ENCODE data around the gene ZNF618.
"Not testable (repeated sequence)": the region's sequence is repeated elsewhere in the genome, so short reads cannot be mapped to it uniquely, and the experiment has no call there.

The ZNF618 gene

DNA sequence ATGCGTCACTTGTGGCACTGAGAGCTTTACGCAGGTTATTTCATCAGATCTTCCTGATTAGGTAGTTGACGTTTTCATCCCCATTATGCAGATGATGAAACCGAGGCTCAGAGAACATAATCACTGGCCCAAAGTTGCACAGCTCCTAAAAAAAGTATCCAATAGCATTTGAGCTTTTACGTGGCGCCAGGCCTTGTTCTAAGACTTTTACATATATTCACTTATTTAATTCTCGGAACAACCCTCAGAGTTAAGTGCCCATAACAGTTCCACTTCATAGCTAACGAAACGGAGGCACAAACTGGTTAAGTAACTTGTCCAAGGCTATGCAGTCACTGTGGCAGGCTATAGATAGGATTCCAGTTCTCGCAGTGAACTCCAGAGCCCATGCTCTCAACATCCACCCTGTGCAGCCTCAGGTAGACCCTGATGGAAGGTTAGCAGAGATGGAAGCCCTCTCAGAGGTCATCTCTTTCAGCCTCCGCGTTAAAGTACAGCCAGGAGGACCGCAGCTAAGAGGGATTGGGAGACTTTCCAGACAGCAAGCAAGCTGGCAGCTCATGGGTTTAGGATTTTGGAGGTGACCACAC lies 162.7 kb downstream of the ZNF618 start:
- DNase-seq (ENCODE audit: low read depth), result no peak

DNA sequence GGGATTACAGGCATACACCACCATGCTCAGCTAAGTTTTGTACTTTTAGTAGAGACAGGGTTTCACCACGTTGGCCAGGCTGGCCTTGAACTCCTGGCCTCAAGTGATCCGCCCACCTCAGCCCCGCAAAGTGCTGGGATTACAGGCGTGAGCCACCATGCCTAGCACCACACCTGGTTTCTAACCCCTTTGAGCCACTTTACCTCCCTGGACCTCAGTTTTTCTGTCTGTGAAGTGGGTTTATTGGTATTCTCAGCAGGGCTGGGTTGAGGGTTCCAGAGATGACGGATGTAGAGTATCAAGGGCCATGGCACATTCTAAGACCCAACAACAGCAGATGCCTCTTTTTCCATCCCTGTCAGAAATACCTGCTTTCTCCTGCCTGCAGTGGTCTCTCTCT lies 163.4 kb downstream of the ZNF618 start:
- DNase-seq (ENCODE audit: low read depth), result no peak

DNA sequence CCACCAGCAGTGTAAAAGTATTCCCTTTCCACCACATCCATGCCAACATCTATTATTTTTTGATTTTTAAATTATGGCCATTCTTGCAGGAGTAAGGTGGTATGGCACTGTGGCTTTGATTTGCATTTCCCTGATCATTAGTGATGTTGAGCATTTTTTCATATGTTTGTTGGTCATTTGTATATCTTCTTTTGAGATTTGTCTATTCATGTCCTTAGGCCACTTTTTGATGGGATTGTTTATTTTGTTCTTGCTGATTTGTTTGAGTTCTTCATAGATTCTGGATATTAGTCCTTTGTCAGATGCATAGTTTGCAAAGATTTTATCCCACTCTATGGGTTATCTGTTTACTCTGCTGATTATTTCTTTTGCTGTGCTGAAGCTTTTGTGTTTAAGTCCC lies 167.6 kb downstream of the ZNF618 start:
- not testable (repeated sequence) for DNase-seq (ENCODE audit: low read depth)

DNA sequence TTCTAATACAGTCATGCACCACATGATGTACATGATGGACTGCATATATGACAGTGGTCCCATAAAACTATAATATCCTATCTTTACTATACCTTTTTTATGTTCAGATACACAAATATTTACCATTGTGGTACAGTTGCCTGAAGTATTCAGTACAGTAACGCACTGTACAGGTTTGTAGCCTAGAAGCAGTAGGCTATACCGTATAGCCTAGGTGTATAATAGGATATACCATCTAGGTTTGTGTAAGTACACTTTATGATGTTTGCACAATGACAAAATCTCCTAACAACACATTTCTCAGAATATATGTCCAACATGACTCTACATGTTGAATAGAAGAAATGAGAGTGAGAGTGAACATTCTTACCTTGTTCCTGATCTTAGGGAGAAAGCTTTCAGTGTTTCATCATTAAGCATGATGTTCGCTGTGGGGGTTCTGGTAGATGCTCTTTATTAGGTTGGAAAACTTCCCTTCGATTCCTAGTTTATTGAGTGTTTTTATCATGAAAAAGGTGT lies 170.2 kb downstream of the ZNF618 start:
- no peak for DNase-seq (ENCODE audit: low read depth)

DNA sequence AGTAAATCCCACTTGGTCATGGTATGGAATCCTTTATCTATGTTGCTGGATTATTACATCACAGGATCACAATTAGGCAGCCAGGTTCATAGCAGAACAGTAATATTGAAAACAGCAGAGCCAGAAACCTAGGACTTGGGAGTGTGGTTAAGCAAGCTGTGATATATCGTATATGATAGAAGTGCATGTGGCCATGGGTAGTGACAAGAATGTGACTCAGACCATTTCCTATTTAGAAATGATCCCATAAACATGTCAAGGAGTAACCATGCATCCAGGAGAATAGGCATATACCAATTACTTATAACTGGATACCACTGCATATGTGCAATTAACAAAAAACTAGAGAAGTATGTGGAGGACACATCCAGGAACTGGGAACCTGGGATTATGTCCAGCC lies 170.8 kb downstream of the ZNF618 start:
- DNase-seq (ENCODE audit: low read depth), result no peak

DNA sequence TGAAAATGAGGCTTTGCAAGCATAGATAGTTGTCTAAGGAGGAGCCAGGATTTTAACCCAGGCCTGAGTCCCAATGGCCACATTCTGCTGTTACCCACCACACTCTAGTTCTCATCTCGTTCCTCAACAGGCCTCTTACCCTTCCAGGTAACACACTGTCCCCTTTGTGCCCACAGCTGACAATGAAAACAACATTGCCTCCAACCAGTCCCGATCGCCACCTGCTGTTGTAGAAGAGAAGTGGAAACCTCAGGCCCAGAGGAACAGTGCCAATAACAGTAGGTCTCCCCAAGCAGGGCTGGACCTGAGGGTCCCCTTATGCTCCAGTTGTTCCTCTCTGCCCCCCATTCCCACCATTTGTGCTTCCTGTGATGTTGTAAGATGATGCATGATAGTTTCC lies 171.6 kb downstream of the ZNF618 start:
- no peak for DNase-seq (ENCODE audit: low read depth)

DNA sequence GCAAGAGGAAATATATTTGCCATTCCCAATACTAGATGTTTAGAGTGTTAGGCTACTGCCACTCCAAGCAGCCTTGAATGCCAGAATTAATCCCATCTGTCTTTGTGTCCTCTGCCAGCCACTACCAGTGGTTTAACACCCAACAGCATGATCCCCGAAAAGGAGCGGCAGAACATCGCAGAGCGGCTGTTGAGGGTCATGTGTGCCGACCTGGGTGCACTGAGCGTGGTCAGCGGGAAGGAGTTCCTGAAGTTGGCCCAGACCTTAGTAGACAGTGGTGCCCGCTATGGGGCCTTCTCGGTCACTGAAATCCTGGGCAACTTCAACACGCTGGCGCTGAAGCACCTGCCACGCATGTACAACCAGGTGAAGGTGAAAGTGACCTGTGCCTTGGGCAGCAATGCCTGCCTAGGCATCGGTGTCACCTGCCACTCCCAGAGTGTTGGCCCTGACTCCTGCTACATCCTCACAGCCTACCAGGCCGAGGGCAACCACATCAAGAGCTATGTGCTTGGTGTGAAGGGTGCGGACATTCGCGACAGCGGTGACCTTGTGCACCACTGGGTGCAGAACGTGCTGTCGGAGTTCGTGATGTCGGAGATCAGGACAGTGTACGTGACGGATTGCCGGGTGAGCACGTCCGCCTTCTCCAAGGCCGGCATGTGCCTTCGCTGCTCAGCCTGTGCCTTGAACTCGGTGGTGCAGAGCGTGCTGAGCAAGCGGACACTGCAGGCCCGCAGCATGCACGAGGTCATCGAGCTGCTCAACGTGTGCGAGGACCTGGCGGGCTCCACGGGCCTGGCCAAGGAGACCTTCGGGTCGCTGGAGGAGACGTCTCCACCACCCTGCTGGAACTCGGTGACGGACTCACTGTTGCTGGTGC lies 172.7 kb downstream of the ZNF618 start:
- DNase-seq (ENCODE audit: low read depth), result no peak

DNA sequence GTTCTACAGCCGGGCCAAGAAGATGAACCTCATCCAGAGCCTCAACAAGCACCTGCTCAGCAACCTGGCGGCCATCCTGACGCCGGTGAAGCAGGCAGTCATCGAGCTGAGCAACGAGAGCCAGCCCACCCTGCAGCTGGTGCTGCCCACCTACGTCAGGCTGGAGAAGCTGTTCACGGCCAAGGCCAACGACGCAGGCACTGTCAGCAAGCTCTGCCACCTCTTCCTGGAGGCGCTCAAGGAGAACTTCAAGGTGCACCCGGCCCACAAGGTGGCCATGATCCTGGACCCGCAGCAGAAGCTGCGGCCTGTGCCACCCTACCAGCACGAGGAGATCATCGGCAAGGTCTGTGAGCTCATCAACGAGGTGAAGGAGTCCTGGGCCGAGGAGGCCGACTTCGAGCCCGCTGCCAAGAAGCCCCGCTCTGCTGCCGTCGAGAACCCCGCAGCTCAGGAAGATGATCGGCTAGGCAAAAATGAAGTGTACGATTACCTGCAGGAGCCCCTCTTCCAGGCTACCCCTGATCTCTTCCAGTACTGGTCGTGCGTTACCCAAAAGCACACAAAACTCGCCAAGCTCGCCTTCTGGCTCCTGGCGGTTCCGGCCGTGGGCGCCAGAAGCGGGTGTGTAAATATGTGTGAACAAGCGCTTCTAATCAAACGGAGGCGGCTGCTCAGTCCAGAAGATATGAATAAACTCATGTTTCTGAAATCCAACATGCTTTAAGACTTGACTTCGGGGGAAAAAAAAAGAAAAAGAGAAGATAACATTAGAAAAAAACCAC lies 173.5 kb downstream of the ZNF618 start:
- no peak for DNase-seq (ENCODE audit: low read depth)

DNA sequence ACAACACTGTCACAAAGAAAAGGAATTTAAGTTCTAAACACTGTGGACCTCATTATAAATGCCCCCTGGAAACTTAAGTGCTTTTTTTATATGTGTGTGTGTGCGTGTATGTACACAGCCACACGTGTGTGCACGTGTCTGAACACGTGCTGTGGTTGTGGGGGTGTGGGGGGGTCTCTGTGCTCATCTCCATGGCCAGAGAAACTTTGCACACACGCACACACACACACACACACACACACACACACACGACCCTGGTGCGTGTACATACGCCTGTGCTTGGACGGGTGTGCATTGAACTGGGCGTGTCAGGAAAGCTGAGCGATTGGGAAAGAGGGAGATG lies 174.1 kb downstream of the ZNF618 start:
- DNase-seq (ENCODE audit: low read depth), result no peak

DNA sequence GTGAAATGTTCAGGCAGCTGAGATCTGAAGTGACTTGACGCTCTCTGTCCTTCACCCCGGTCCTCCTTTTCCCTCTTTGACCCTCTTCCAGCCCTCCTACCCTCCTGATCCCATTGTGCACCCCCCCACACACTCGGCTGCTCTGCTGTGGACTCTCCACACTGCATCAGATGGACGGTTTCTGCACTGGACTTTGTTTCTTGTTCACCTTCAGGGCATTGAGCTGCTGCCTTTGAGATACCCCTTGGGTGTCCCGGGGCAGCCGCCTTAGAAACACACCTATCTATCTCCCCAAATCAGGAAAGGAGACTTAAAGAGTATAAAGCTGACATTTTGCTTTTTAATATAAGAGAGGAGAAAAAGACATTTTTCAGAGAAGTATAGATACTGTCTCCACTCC lies 174.5 kb downstream of the ZNF618 start:
- no peak for DNase-seq (ENCODE audit: low read depth)

DNA sequence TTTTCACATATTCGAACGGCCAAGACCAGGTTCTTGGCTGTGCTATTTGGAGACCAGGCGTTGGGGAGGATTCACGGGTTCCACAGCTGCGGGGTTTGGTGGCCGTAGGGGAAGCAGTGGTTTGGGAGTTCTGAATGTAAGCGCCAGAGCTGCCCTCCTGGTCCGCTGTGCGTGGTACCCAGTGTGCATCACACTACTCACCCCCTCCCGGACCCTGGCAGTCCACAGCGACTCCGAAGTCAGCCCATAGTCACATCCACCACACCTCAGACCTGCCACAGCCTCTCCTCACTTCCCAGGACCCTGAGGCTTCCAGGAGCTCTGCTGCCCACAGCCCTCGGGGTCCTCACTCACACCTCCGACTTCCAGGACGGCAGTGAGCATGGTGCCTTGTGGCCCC lies 175.2 kb downstream of the ZNF618 start:
- no peak for DNase-seq (ENCODE audit: low read depth)

DNA sequence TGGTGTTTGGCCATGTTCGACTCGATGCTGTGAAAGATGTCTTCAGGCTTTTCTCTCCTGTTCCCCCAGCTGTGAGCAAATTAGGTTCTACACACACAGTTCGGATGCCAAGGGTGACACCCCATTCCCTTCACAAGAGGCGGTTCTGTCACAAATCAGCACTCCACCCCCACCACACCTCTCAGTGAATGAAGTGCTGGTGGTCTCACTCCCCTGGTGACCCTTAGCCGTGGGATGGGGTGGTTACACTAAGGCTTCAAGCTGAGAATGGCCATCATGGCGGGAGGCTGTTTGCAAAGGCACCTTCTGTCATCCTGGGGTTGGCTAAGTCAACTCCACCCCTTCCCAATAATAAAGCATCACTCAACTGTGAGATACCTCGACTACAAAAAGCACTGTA lies 175.6 kb downstream of the ZNF618 start:
- no peak for DNase-seq (ENCODE audit: low read depth)

DNA sequence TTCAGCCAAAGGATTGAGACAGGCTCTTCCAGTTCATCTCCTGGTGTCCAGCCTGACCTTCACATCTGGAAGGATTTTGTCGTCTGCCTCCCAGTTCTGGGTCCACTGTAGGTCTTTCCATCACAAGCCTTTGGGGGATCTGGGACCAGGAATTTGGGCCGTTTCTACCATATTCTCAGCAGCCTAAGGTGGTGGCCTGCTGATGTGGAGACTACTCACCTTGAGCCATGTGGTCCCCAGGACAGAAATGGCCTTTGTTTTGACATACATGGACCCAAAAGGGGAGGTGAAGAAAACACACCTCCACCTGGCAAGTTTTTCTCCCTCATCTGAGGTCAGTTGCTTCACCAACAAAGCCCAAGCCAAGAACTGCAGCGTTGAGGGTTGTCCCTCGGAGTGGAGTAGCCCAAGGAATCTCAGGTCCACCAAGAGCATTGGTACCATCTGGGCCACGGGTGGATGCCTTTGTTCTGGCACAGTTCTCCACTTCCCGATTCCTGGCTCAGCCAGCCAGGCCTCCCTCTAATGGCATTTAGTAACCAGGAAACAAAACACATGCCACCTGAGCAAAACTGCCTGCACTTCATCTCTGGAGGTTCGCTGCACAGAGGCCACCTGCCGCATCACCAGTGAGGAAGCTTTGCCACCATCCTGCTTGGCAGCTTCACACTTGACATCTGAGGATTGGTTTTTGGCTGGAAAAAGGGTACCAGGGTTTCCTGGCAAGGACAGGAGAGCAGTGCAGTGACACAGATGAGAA lies 177.3 kb downstream of the ZNF618 start:
- DNase-seq (ENCODE audit: low read depth), result no peak

DNA sequence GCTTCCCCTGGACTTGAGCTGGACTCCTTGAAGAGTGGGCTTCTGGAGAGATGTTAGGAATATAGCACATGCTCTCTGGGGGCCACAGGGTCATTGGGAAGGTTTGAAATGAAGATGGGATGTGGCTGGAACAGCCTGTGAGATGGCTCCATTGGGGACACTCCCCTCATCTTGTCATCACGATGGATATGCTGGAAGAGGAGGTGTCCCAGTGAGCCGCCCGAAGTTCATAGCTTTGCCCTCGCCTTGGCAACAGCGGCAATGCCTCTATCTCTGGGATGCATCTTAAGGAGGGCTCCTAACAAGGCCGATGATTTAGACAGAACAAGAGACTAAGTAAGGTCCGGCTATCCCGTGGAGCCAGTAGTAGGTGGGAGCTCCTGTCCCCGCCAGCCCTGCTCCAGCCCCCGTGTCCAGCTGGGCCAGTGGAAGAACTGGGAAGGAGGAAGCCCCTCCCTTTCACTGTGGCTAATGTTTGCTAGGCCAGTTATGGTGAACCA lies 178.1 kb downstream of the ZNF618 start:
- no peak for DNase-seq (ENCODE audit: low read depth)

DNA sequence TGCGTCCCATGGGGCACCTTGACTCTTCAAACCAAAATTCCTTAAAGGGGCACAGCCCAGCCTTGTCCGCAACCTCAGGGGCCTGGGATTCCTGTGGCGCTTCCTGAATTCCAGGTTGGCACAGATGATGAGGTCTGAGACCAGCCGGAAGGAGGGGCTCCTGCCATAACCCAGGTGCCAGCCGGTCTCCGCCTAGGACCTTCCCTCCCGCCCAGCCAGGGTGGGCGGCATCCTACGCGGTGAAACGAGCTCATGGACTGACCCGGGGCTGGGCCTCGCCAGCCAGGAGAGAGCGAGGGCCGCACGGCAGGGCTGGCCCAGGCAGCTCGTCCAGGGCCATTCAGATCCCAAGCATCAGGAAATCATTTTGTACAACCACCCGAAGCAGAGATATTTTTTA lies 179.0 kb downstream of the ZNF618 start:
- no peak for DNase-seq (ENCODE audit: low read depth)

DNA sequence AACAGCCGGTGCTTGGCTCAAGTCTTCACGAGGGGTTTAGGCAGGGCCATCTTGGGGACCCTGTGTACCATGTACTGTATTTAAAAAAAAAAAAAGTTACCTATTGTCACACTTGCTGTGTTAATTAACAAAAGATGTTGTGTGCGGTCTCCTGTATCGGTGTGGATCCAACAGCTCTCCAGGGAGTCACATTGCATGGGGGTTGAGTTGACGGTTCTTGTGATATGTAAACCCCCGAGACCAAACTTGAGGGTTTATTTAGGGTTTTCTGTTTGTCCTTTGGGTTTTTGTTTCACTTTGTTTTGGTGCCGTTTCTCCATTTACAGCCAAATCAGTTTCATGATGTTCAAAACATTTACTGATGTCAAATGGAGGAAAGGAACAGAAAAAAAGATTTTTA lies 179.8 kb downstream of the ZNF618 start:
- DNase-seq (ENCODE audit: low read depth), result no peak

DNA sequence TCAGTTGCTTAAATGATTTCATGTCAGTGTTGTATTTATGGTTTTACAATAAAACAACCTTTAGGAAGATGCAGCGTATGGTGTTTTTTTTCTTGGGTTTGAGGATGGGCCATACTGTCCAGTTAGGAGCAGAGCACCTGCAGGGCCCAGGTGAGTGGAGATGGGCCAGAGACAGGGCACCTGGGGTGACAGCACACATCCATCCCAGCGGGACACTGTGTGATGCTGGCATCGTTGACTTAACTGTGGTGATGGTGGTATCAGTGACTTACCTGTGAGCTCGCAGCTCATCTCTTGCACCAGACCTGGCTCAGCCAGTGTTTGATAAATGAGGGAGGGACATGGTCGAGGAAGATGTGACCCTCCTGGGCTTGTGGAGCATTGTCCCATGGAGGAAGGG lies 180.4 kb downstream of the ZNF618 start:
- no peak for DNase-seq (ENCODE audit: low read depth)

DNA sequence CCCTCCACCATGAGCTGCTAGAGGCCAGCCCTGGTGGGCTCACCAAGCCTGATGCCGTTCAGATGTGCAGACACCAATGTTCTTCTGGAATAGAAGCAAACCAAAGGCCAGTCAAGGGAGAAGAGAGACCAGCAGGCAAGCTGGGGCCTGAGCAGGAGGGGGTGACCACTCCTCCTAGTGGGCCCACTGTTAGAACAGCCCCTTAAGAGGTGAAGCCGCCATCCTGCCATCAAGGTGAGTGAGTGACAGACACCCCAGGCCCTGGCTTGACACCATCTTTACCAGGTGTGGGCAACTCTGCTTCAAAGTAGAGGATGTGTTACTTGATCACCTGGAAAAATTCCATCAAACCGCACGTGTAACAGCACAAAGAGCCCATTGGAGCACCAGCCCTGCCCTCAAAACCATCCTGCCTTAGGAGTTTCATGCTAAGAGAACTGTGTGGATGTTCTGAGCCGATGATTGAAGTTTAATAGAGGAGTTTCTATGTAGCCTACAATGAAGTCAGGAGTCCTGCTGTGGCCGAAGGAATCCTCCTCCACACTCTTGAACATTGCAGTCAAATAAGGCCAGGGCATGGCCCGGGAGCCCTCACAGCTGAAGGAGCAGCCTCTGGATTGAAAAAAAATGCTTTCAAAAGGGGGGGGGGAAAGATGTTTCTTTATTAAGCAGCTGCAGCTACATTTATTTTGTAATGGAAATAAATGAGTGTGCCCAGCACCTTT lies 181.2 kb downstream of the ZNF618 start:
- no peak for DNase-seq (ENCODE audit: low read depth)

DNA sequence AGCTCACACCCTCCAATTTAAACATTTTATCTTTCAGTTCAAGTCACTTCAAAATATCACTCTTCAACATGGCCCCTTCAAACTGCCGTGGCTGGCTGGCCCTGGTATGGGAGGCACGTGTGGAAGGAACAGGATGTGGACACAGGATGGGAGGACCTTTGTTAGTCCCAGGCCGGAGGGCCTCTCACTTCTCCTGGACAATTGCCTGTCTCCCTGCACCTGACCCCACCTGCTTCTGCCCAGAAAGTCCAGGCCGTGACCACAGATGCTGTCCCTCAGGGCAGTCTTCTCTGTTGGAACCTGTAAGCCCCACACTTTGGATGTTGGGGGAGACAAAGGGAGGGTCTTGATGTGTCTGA lies 182.6 kb downstream of the ZNF618 start:
- no peak for DNase-seq (ENCODE audit: low read depth)

DNA sequence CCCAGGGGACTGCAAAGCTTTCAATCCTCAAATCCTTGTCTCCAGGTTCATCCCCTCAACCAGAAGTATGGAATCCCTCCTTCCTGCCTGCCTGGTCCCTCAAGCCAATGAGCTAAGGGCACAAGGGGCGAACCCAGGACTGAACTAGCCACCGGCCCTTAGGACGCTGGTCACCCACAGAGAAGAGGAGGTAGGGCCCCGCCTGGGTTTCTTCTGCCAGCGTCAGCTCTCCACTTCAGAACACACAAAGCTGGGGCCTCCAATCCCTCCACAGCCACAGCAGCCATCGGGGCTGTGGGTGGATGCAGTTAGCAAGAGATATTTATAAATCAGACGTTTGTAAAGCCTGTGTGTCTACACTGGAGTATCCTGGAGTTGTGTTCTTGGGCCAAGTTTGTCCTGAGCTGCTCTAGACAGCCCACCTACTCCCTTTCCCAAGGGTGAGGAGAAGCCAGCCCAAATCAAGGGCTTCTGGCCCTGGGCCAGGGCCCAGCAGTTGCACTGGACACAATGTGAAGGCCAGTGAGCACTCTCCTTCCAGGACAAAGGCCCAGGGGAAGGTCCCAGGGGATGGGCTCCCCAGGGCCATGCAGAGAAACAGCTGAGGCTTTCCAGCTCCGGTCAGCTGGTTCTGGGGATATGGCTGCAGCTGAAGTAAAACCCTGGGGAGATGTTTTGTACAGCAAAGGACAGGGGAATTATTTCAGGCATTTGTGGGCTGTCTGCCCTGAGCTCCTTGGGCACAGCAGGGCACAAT lies 183.1 kb downstream of the ZNF618 start:
- no peak for DNase-seq (ENCODE audit: low read depth)

DNA sequence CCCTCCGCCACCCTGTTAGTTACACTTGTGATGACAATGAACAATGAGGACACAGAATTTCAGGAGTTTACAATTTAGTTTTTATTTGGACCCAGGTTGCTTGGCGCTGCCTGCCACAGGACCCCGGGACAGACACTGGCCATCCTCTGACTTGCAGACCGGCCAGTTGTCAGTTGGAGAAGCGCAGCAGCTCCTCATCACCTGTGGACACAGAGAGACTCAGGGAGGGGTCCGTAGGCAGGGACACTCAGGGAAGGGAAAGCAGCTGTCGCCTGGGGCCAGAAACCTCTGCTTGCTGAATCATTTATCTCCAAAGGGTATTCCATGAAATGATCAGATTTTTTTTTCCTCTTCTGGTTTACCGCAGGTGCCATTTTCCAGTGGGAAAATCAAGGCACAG lies 184.0 kb downstream of the ZNF618 start:
- DNase-seq (ENCODE audit: low read depth), result no peak

Measured in stimulated activated CD8-positive, alpha-beta memory T cell treated with anti-CD3 and anti-CD28 coated beads, Interleukin-15, amount 100 ng/mL, for 1 hour (primary cell).